Measurements from ENCODE around the gene ABLIM3.

The ABLIM3 gene

DNA sequence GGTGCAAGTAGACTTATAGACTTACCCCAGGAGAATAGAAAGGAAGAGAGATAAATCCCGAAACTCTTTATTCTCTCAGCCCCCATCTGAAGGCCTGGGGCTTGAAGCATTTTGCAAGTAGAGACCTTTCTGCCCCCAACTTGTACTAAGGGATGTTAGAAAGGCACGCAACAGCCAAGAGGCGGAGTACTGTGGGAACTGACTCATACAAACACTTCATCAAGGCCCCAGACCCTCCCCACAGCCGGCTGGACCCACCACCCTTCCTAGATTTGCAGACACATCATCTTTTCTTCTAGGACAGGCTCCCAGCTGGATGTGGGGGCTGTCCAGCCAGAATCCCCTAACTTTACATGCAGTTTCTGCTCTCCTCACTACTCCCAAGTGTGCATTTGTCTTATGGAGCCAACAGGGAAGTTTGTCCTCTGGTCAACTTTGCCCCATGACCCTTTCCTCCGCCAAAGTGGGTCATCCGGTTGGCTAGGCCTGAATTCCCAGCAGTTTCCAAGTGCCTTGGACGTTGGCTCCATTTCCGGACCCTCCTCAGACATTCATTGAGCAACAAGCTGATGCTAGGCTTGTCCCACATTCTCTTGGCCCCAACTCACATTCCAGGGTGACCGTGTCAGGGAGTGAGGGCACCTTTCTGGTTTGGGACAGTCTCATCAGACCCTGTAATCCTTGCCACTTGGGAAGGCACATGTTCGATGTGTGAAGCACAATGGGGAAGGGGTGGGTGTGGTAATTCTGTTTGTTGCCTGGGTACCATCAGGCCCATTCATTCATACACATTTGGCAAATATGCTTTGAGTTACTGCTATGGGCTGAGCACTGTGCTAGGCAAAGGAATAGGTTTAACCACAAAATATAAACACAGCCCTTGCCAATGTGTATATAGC is 64.6 kb downstream of the ABLIM3 start:
- no peak for TF ChIP-seq ZNF274 (IDR thresholded peaks at IDR 0.05; ENCODE audit: low read depth, low read length)
- no peak overlapping the region for H3K4me3 ChIP-seq (ENCODE audit: low read length)

GRCh38 chr5:149206524-149207141 is 65.3 kb downstream of the ABLIM3 start:
- H3K4me3 ChIP-seq (ENCODE audit: low read length) = no peak overlapping the region
- TF ChIP-seq ZNF274 (IDR thresholded peaks at IDR 0.05; ENCODE audit: low read depth, low read length) = no peak

- TF ChIP-seq ZNF274 (IDR thresholded peaks at IDR 0.05; ENCODE audit: low read depth, low read length) = no peak
- H3K4me3 ChIP-seq (ENCODE audit: low read length) = no peak overlapping the region
Measured at GRCh38 chr5:149207831-149208230, 66.5 kb downstream of the ABLIM3 start.

GRCh38 chr5:149210225-149210624 is 68.9 kb downstream of the ABLIM3 start:
- H3K4me3 ChIP-seq (ENCODE audit: low read length) = no peak overlapping the region
- no peak for TF ChIP-seq ZNF274 (IDR thresholded peaks at IDR 0.05; ENCODE audit: low read depth, low read length)

DNA sequence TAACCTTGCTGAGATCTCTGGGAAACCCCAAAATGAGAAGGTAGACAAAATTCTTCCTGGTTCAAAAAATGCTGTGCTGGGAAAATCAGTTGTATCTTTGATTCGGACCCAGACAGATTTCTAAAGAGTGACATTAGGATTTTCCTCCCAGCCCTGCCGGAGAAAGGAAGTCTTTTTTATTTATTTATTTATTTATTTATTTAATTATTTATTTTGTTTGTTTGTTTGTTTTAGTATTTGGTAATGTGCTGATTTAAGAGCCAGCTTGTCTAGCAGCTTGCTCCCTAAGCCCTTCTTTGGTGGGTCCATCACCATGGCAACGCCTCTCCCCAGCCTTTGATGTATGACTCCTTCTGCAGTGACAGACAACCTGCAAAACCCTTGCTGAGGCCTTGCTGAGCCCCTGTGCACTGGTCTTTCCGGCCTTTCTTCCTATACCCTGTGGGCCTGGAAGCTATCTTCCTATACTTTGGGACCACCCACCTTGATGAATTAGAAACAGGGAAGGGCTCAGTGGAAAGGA is 69.7 kb downstream of the ABLIM3 start:
- TF ChIP-seq ZNF274 (IDR thresholded peaks at IDR 0.05; ENCODE audit: low read depth, low read length) = no peak
- H3K4me3 ChIP-seq (ENCODE audit: low read length) = no peak overlapping the region

- no peak for TF ChIP-seq ZNF274 (IDR thresholded peaks at IDR 0.05; ENCODE audit: low read depth, low read length)
- no peak overlapping the region for H3K4me3 ChIP-seq (ENCODE audit: low read length)
Measured at GRCh38 chr5:149211566-149211965, 70.3 kb downstream of the ABLIM3 start.

DNA sequence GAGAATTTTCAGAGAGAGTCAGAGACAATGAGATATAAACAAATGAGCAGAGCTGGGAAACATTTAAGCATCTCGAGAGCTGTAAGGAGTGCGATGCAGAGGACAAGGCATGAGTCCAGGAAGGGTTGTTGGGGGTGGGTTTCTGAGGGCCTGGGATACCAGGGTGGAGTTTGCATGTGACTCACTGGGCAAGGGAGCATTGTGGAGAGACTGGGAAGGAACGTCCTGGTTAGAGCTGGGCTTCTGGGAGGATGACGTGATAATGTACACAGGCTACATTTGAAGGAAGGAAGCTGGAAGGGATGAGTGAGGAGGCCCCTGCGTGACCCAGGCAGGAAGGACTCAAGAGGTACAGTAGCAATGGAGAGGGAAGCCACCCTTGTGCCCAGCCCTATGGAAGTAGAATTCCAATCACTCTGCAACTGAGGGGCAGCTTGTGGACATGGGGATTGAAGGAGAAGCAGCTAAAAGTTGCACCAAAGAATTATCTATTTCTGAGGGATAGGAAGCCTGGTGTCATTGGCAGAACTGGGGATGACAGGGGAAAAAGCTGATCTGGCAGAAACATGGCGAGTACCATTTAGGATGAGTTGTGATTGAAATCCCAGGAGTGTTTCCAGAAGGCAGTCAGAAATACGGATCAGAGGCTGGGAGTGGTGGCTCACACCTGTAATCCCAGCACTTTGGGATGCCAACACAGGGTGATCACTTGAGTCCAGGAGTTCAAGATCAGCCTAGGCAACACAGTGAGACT is 71.1 kb downstream of the ABLIM3 start:
- H3K4me3 ChIP-seq (ENCODE audit: low read length) = no peak overlapping the region
- no peak for TF ChIP-seq ZNF274 (IDR thresholded peaks at IDR 0.05; ENCODE audit: low read depth, low read length)

DNA sequence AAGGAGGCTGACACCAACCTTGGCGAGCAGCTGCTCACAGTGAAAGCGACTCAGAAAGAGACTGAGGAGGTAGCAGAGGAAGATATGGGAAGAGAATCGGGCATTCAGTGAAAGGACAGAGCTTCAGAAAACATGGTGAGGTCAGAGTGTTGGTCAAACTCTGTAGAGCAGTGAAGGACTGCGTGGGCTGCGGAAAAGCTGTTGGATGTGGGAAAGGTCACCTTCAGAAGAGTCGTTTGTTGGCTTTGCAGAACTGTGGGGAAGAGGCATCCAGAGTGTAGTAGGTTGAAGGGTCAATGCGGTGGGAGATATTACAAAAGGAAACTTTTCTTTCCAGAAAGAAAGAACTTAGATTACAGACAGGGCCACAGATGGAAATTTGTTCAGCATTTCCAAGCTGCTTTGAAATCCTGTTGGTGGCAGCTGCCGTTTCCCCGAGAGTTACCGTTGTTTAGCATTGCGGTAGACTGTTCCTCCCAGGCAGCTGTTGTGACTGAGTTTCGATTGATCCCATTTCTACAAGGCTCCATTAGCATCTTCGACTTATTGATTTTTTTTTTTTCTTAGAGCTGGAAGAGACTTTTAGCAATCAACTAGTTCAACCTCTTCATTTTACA is 72.1 kb downstream of the ABLIM3 start:
- no peak overlapping the region for H3K4me3 ChIP-seq (ENCODE audit: low read length)
- TF ChIP-seq ZNF274 (IDR thresholded peaks at IDR 0.05; ENCODE audit: low read depth, low read length) = no peak

- TF ChIP-seq ZNF274 (IDR thresholded peaks at IDR 0.05; ENCODE audit: low read depth, low read length) = no peak
- no peak overlapping the region for H3K4me3 ChIP-seq (ENCODE audit: low read length)
Measured at GRCh38 chr5:149215478-149216090, 74.3 kb downstream of the ABLIM3 start.

GRCh38 chr5:149216496-149216895 is 75.2 kb downstream of the ABLIM3 start:
- TF ChIP-seq ZNF274 (IDR thresholded peaks at IDR 0.05; ENCODE audit: low read depth, low read length) = no peak
- H3K4me3 ChIP-seq (ENCODE audit: low read length) = no peak overlapping the region

- TF ChIP-seq ZNF274 (IDR thresholded peaks at IDR 0.05; ENCODE audit: low read depth, low read length) = no peak
- no peak overlapping the region for H3K4me3 ChIP-seq (ENCODE audit: low read length)
Measured at GRCh38 chr5:149217096-149217802, 76.0 kb downstream of the ABLIM3 start.

- no peak overlapping the region for H3K4me3 ChIP-seq (ENCODE audit: low read length)
- TF ChIP-seq ZNF274 (IDR thresholded peaks at IDR 0.05; ENCODE audit: low read depth, low read length) = no peak
Measured at GRCh38 chr5:149217803-149218155, 76.5 kb downstream of the ABLIM3 start.

GRCh38 chr5:149219584-149219983 is 78.3 kb downstream of the ABLIM3 start:
- no peak overlapping the region for H3K4me3 ChIP-seq (ENCODE audit: low read length)
- TF ChIP-seq ZNF274 (IDR thresholded peaks at IDR 0.05; ENCODE audit: low read depth, low read length) = no peak
